Thoracic aorta (tissue), 2 donors: ENCODE results near the gene CHRNG. TPM values are rescaled to one million over a fixed set of nuclear protein-coding genes. Genes with fewer than 3 reads are reported as not detected.

Experiments
- ATAC-seq: fragments of 150-250 bp; one replicate; pipeline ENCODE4 v1.8.0; 2017; ENCODE audit warnings: low read depth; ENCODE audit not compliant: insufficient number of reproducible peaks, low FRiP score
- DNase-seq: peaks from one replicate; pipeline ENCODE4 v3.0.0-alpha.2; 2020; ENCODE audit warnings: low spot score
- H3K27ac ChIP-seq, 2 donors: fragments of 200-600 bp; sonication (generic); 1 replicate in 1 of 2; 2 replicates in 1 of 2; pipeline ENCODE4 v1.5.1; 2016; ENCODE audit warnings: mild to moderate bottlenecking in 2 of 2, moderate library complexity in 2 of 2
- H3K27me3 ChIP-seq: fragments of 200-600 bp; sonication (generic); replicated peaks from 2 replicates; pipeline ENCODE4 v1.6.0; 2016; ENCODE audit warnings: mild to moderate bottlenecking; ENCODE audit not compliant: insufficient read depth
- H3K36me3 ChIP-seq: fragments of 200-600 bp; sonication (generic); one replicate; pipeline ENCODE4 v1.5.1; 2016
- H3K4me1 ChIP-seq, 2 donors: fragments of 200-600 bp; sonication (generic); 1 replicate in 1 of 2; 2 replicates in 1 of 2; pipeline versions ENCODE4 v1.5.1 to v1.6.0; 2016; ENCODE audit warnings: low read depth in 2 of 2, mild to moderate bottlenecking in 1 of 2; ENCODE audit not compliant: control insufficient read depth in 1 of 2
- H3K4me3 ChIP-seq: fragments of 200-600 bp; sonication (generic); 2 replicates; pipeline ENCODE4 v1.5.1; 2016; ENCODE audit warnings: mild to moderate bottlenecking
- H3K9me3 ChIP-seq: fragments of 200-600 bp; sonication (generic); 2 replicates; pipeline ENCODE4 v1.5.1; 2016
- CTCF ChIP-seq: fragments of 200-600 bp; sonication (generic); IDR thresholded peaks from one replicate; pipeline ENCODE4 v1.5.1; 2019; ENCODE audit warnings: antibody characterized with exemption
- total RNA-seq, 2 donors: library from RNA; depleted of rRNA; stranded (reverse); fragments of >200 nt; gene quantifications; one replicate each; pipeline versions ENCODE4 v1.1.0 to v1.2.3, GENCODE V29; 2016

The CHRNG gene
- total RNA-seq, 2 donors from 2014 or later: not detected

GRCh38 chr2:232508251-232508650 is 31.2 kb upstream of the CHRNG start:
- no peak overlapping the region for H3K4me3 ChIP-seq
- DNase-seq (no peak), ATAC-seq (no peak)
- no peak for TF ChIP-seq CTCF
- H3K4me1 ChIP-seq: peaks cover 4 to 9% of the 10 kb centered on the region in 2 donors
- H3K27ac ChIP-seq: no peak overlapping the region
- no peaks in the 10 kb centered on the region for H3K9me3 ChIP-seq
- no peaks in the 10 kb centered on the region for H3K36me3 ChIP-seq
- H3K27me3 ChIP-seq: no peaks in the 10 kb centered on the region

GRCh38 chr2:232511336-232511890 is 28.1 kb upstream of the CHRNG start:
- Histone ChIP-seq H3K27ac (no peak overlapping the region), H3K36me3 (no peaks in the 10 kb centered on the region), H3K4me3 (no peak overlapping the region), H3K4me1 (no peaks in the 10 kb centered on the region), H3K27me3 (no peaks in the 10 kb centered on the region), H3K9me3 (no peaks in the 10 kb centered on the region)
- DNase-seq (no peak), ATAC-seq (no peak)
- no peak for TF ChIP-seq CTCF

GRCh38 chr2:232512602-232513001 is 26.9 kb upstream of the CHRNG start:
- H3K9me3 ChIP-seq: no peaks in the 10 kb centered on the region
- no peaks in the 10 kb centered on the region for H3K36me3 ChIP-seq
- no peaks in the 10 kb centered on the region for H3K4me1 ChIP-seq
- H3K4me3 ChIP-seq: no peak overlapping the region
- ATAC-seq (no peak), DNase-seq (no peak)
- no peak overlapping the region for H3K27ac ChIP-seq
- no peaks in the 10 kb centered on the region for H3K27me3 ChIP-seq
- TF ChIP-seq CTCF: no peak

GRCh38 chr2:232513353-232513752 is 26.1 kb upstream of the CHRNG start:
- DNase-seq (no peak), ATAC-seq (no peak)
- Histone ChIP-seq H3K27ac (no peak overlapping the region), H3K4me1 (no peaks in the 10 kb centered on the region), H3K4me3 (no peak overlapping the region), H3K9me3 (no peaks in the 10 kb centered on the region), H3K27me3 (no peaks in the 10 kb centered on the region), H3K36me3 (no peaks in the 10 kb centered on the region)
- TF ChIP-seq CTCF: no peak

GRCh38 chr2:232515639-232516038 is 23.9 kb upstream of the CHRNG start:
- no peaks in the 10 kb centered on the region for H3K36me3 ChIP-seq
- DNase-seq (no peak), ATAC-seq (no peak)
- no peak overlapping the region for H3K27ac ChIP-seq
- H3K4me3 ChIP-seq: no peak overlapping the region
- no peaks in the 10 kb centered on the region for H3K4me1 ChIP-seq
- TF ChIP-seq CTCF: no peak
- H3K9me3 ChIP-seq: no peaks in the 10 kb centered on the region
- H3K27me3 ChIP-seq: no peaks in the 10 kb centered on the region
